NCI-H2171 treated with DMSO at 0.1 percent for 48 hours (cell line): ENCODE results near the gene GFAP.
A peak's percentile ranks its signal among the peaks of the same experiment; 100 is the strongest.

Experiments
- DNase-seq: peaks from one replicate; lab custom pipeline; 2025; lab: John Stamatoyannopoulos, UW

The GFAP gene

GRCh38 chr17:44914148-44914547 lies 1.2 kb downstream of the GFAP start:
- DNase-seq, result peak; percentile 14

DNA sequence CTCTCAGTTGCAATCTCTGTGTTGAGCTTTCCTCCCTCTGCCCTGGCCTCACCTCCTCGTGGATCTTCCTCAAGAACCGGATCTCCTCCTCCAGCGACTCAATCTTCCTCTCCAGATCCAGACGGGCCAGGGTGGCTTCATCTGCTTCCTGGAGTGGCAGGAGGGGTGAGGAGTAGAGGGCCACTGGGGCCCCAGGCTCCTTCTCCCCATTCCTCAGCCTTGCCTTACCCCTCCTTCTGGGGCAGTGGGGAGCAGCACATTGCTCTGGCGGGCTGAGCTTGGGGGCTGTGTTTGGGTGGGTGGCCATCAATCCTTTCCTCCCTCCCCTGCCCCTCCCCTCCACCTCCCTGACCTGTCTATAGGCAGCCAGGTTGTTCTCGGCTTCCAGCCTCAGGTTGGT lies 1.6 kb downstream of the GFAP start:
- DNase-seq, result no peak

DNA sequence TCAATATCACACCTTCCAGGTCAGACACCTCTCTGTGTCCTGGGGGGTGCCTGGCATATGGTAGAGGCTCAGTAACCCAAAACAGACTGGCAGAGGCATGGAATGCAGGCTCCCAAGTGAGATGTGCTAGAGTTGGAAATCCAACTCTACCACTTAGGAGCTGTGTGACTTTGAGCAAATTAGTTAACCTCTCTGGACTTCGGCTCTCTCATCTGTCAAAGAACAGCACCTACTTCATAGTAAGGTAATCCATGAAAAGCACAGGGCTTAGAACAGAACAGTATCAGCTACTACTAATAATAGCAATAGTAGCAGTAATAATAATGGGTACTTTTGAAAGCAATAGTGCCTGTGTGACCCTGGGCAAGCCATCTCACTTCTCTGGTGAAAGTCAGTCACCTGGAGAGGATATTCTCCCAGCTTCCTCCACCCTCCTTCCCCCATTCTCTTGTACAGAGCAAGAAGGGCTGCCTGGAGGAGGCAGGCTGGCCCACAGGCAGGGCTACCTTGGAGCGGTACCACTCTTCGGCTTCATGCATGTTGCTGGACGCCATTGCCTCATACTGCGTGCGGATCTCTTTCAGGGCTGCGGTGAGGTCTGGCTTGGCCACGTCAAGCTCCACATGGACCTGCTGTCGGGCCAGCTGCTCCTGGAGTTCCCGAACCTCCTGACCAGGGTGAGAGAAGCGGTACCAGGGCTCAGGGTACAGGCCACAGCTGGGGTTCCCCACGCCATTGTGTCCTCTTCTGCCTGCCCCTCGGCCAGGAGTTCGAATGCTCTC lies 2.3 kb downstream of the GFAP start:
- DNase-seq, result no peak

DNA sequence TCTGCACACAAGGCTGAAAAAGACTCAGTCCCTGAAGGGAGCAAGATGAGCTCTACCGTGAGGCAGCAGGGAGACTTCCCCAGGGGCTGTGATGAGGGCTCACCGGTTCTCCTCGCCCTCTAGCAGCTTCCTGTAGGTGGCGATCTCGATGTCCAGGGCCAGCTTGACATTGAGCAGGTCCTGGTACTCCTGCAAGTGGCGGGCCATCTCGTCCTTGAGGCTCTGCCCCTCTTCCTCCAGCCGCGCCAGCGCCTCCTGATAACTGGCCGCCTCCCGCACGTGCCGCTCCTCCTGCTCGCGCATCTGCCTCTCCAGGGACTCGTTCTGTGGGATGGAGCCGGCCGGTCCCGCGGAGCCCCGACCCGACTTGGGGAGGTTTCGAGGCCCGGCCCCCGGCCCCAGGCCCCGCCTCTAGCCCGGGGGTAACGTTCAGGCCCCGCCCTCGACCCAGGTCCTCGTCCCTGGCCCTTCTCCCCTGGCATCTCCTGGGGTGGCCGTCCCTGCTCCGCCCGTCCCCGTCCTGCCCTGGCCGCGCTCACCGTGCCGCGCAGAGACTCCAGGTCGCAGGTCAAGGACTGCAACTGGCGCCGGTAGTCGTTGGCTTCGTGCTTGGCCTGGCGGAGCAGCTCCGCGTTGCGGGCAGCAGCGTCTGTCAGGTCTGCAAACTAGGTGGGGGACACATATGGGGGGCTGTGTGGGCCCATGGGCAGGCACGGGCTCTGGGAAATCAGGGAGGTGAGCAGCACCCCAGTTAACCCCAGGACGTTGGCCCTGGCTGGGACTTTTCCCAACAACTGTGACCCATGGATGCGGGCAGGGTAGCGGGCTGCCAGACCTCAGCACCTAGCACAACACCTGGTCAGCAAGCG lies 3.9 kb downstream of the GFAP start:
- DNase-seq, result no peak

GRCh38 chr17:44910231-44911106 lies 4.8 kb downstream of the GFAP start:
- DNase-seq, result no peak

DNA sequence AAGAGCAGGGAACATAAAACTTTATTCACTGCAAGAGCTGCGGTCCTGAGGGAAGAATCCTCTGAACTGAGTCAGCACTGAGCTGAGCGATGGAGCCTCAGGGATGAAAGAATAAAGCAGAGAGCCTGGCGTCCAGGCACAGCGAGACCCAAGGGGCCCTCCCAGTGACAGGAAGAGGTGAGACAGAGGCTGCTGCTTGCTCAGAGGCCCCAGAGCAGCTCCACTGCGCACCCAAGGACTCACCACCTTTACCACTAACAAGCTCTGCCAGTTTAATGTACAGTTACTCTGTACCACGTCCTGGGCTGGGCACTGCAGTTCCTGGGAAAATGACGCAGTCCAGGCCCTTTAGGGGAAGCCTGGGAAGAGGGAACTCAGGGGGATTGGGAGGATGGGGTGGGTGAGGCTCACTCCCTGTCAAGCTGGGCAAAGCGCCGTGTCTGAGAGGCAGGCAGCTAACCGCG lies 5.6 kb downstream of the GFAP start:
- DNase-seq, result no peak

GRCh38 chr17:44908761-44909326 lies 6.5 kb downstream of the GFAP start:
- DNase-seq, result no peak

GRCh38 chr17:44907729-44908470 lies 7.4 kb downstream of the GFAP start:
- DNase-seq, result no peak

- DNase-seq, result no peak
These were observed 8.3 kb downstream of the GFAP start for GRCh38 chr17:44906763-44907728.

DNA sequence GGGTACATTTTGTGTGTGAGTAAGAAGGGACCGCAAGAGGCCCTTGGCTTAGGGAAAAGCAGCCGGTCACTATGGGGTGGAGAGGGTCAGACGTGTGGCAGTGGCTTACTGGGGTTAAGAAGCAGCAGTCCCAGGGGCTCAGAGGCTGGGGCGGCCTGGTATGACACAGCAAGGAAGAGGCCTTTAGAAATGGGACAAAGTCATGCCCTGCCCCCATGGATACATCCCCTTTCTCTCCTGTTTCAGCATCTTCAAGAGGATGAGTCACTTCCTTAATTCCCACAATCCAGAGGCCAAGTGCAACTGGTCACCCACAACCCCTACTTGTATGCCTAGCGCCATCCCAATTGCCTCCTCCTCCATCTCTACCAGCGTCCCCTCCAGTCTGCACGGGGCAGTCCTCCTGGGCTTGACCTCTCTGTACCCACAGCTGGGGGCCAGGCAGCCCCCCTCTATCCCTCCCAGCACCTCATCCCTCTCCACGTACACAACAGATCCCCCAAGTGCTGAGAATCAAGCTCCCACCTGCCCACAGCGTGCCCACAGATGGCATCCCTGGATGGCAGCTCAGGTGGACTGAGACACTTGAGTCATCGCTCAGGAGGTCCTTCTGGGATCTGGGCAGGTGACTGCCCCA lies 9.2 kb downstream of the GFAP start:
- no peak for DNase-seq

- peak; percentile 54 for DNase-seq
These were observed 10.0 kb downstream of the GFAP start for GRCh38 chr17:44905006-44906000.

DNA sequence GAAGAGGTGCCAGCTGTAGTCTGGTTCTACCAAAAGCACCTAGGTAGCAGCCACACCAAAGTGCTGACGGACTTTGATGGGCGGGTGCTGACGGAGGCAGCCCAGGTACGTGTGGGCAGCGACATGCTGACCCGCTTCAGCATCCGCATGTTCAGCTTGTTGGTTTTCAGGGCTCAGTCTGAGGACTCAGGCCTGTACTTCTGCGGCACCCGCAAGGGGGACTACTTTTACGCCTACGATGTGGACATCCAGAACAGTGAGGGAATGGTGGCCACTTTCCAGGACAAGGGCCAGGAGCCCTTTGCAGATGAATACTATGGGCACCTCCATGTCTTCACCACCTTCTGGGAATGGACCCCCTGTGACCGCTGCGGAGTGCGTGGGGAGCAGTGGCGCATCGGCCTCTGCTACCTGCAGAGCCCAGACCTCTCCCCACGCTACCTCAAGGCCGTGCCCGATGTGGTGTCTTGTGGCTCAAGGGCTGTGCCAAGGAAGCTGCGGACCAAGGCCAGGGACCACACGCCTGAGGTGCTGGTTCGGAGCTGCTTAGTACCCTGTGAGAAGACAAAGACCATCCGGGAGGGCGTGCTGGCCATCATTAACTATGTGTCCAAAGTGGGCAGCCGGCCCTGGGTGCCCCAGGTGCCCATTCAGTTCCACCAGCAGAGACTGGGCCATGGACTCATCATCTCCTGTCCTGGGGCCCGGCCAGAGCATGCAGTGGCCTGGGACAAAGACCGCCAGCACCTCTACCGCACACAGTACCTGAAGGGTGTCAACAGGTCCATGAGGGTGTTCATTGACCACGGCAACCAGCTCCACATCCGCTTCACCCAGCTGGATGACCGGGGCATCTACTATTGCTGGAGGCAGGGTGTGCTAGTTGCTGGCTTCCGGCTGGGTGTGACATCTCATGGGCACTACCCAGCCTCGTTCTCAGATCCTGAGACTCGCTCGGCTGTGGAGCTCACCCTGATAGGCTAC lies 11.0 kb downstream of the GFAP start:
- DNase-seq, result no peak

GRCh38 chr17:44903012-44903685 lies 12.2 kb downstream of the GFAP start:
- no peak for DNase-seq

- no peak for DNase-seq
These were observed 13.1 kb downstream of the GFAP start for GRCh38 chr17:44902135-44902760.

GRCh38 chr17:44901411-44901921 lies 13.8 kb downstream of the GFAP start:
- DNase-seq, result peak; percentile 70

- DNase-seq, result peak; percentile 73
These were observed 14.4 kb downstream of the GFAP start for GRCh38 chr17:44900894-44901293.
